ENCODE results near the gene TMC3.

DNA sequence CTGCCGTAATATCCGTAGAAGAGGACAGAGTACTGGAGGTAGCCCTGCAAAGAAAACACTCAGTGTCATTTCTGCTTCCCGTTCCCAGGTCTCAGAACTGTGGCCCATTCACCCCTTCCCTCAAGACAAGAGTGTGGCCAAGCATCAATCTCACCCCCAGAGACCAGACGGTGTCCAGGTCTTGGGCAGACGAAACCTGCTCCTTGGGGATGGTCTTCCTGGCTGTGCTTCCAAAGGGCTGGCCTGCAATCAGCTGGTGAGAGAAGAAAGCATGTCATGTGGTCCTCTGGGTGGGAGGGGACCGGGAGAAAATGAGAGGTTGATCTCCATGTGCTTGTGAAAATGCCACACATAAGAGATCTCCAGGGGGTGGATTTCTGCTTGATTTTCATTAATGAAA is 15.8 kb downstream of the TMC3 start:
- no peak for TF ChIP-seq EZH2 (IDR thresholded peaks at IDR 0.05; ENCODE audit: low read depth)
- TF ChIP-seq, protein P1, sequence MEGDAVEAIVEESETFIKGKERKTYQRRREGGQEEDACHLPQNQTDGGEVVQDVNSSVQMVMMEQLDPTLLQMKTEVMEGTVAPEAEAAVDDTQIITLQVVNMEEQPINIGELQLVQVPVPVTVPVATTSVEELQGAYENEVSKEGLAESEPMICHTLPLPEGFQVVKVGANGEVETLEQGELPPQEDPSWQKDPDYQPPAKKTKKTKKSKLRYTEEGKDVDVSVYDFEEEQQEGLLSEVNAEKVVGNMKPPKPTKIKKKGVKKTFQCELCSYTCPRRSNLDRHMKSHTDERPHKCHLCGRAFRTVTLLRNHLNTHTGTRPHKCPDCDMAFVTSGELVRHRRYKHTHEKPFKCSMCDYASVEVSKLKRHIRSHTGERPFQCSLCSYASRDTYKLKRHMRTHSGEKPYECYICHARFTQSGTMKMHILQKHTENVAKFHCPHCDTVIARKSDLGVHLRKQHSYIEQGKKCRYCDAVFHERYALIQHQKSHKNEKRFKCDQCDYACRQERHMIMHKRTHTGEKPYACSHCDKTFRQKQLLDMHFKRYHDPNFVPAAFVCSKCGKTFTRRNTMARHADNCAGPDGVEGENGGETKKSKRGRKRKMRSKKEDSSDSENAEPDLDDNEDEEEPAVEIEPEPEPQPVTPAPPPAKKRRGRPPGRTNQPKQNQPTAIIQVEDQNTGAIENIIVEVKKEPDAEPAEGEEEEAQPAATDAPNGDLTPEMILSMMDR (conservative IDR thresholded peaks at IDR 0.05), result no peak
